PC-3 (cell line): ENCODE results near the gene AGPAT4.

ENCODE experiments used
- EZH2 ChIP-seq: fragments of 300-600 bp; sonication (generic); IDR thresholded peaks from one replicate; pipeline ENCODE4 v1.6.1; 2017; ENCODE audit warnings: antibody characterized with exemption, mild to moderate bottlenecking, low read length; ENCODE audit not compliant: unreplicated experiment
- EZH2phosphoT487 ChIP-seq: fragments of 300-600 bp; sonication (generic); IDR thresholded peaks from 2 replicates; pipeline ENCODE4 v1.6.1; 2018; ENCODE audit warnings: mild to moderate bottlenecking, antibody characterized with exemption, low read length, borderline replicate concordance
- TF ChIP-seq, protein P1 (sequence below): fragments of 300-600 bp; sonication (generic); conservative IDR thresholded peaks from 2 replicates; pipeline ENCODE4 v1.5.1; 2017; ENCODE audit warnings: antibody characterized with exemption, low read depth, mild to moderate bottlenecking, low read length

GRCh38 chr6:161115468-161115867 lies 158.4 kb downstream of the AGPAT4 start:
- TF ChIP-seq, protein P1, sequence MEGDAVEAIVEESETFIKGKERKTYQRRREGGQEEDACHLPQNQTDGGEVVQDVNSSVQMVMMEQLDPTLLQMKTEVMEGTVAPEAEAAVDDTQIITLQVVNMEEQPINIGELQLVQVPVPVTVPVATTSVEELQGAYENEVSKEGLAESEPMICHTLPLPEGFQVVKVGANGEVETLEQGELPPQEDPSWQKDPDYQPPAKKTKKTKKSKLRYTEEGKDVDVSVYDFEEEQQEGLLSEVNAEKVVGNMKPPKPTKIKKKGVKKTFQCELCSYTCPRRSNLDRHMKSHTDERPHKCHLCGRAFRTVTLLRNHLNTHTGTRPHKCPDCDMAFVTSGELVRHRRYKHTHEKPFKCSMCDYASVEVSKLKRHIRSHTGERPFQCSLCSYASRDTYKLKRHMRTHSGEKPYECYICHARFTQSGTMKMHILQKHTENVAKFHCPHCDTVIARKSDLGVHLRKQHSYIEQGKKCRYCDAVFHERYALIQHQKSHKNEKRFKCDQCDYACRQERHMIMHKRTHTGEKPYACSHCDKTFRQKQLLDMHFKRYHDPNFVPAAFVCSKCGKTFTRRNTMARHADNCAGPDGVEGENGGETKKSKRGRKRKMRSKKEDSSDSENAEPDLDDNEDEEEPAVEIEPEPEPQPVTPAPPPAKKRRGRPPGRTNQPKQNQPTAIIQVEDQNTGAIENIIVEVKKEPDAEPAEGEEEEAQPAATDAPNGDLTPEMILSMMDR = no peak
- TF ChIP-seq EZH2phosphoT487 (no peak), EZH2 (no peak)
